K562 (cell line): ENCODE measurements around the gene SURF6. TPM values are rescaled to one million over a fixed set of nuclear protein-coding genes. Genes with fewer than 3 reads are reported as not detected.
A peak's percentile ranks its signal among the peaks of the same experiment; 100 is the strongest.

ENCODE experiments used
- GATAD2A ChIP-seq: fragments of 450-650 bp; IDR thresholded peaks from 2 replicates; pipeline ENCODE4 v1.6.1; 2017
- STAG1 ChIP-seq: sonication (generic); formaldehyde crosslinking; IDR thresholded peaks from 2 replicates; pipeline ENCODE4 v1.5.0; 2020; ENCODE audit warnings: missing genetic modification reagents, borderline replicate concordance
- XRCC5 ChIP-seq: fragments of 200-400 bp; formaldehyde crosslinking; IDR thresholded peaks from 2 replicates; pipeline ENCODE4 v1.6.1; 2017; ENCODE audit warnings: low read depth, mild to moderate bottlenecking, low read length
- polyA plus RNA-seq, 8 experiments: library from polyadenylated mRNA; depleted of rRNA in 4 of 8; stranded (reverse) in 5 of 8; unstranded in 3 of 8; fragments of >200 nt; fragmentation: Nextera tagmentation in 2 of 8; fragmentation: Illumina TruSeq in 1 of 8; extraction: Ambion mirVana in 2 of 8; extraction: Trizol in 1 of 8; gene quantifications; 2 replicates each; pipeline versions ENCODE4 v1.2.1 to v1.2.3, GENCODE V29; 2011 to 2014; ENCODE audit warnings: inconsistent platforms in 1 of 8, missing spikeins in 1 of 8
- total RNA-seq, 7 experiments: library from RNA; depleted of rRNA in 6 of 7; stranded (reverse); fragments of >200 nt in 6 of 7; fragmentation: Illumina TruSeq in 2 of 7; extraction: Trizol in 2 of 7; gene quantifications; 2 replicates each; pipeline versions ENCODE4 v1.2.1 to v1.2.3, GENCODE V29; 2011 to 2021; ENCODE audit warnings: low replicate concordance in 1 of 7
- TF ChIP-seq, protein P1 (sequence below): fragments of 250-450 bp; sonication (Bioruptor Pico); IDR thresholded peaks from 2 replicates; pipeline ENCODE4 v1.9.0; 2021; ENCODE audit warnings: mild to moderate bottlenecking, inconsistent platforms
- TF ChIP-seq, protein P2 (sequence below): sonication (generic); formaldehyde crosslinking; IDR thresholded peaks from 2 replicates; pipeline ENCODE4 v1.8.1; 2022; ENCODE audit warnings: missing genetic modification reagents
- TF ChIP-seq, protein P3 (sequence below): IDR thresholded peaks from 3 replicates; pipeline ENCODE4 v1.6.1; 2011; ENCODE audit warnings: borderline replicate concordance, mild to moderate bottlenecking, moderate library complexity; ENCODE audit not compliant: insufficient read length; ENCODE audit errors: extremely low read depth
- TF ChIP-seq, protein P4 (sequence below): fragments of 450-650 bp; IDR thresholded peaks from 2 replicates; pipeline ENCODE4 v1.6.1; 2016; ENCODE audit warnings: low read depth
- TF ChIP-seq, protein P5 (sequence below): sonication (generic); formaldehyde crosslinking; IDR thresholded peaks from 2 replicates; pipeline ENCODE4 v1.5.0; 2020; ENCODE audit warnings: missing genetic modification reagents

The SURF6 gene
- total and polyA plus RNA-seq, 9 of the 15 experiments (the other 6 are each of a cell fraction or from before 2014, with no cell fraction given): 1.4 to 68.3 (median 14.7) TPM

DNA sequence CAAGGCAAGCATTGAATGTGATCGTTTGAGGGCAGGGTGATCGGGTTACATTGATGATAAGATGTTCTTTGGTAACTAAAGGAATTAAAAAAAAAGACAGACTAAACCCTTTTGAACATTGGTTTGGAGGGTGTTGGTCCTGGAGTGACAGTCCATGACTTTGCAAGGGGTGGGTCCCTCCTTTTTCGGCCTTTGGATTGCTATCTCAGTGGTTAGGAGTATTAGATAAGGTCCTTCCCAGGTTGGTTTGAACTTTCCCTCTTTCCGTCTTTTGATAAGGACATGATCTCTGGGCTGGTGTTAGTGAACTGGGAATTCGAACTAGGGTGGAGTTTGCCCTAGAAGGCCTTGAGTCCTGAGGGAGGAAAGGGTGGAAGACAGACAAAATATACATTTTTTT, 55.6 kb downstream of the SURF6 start (continued):
- TF ChIP-seq, protein P1, sequence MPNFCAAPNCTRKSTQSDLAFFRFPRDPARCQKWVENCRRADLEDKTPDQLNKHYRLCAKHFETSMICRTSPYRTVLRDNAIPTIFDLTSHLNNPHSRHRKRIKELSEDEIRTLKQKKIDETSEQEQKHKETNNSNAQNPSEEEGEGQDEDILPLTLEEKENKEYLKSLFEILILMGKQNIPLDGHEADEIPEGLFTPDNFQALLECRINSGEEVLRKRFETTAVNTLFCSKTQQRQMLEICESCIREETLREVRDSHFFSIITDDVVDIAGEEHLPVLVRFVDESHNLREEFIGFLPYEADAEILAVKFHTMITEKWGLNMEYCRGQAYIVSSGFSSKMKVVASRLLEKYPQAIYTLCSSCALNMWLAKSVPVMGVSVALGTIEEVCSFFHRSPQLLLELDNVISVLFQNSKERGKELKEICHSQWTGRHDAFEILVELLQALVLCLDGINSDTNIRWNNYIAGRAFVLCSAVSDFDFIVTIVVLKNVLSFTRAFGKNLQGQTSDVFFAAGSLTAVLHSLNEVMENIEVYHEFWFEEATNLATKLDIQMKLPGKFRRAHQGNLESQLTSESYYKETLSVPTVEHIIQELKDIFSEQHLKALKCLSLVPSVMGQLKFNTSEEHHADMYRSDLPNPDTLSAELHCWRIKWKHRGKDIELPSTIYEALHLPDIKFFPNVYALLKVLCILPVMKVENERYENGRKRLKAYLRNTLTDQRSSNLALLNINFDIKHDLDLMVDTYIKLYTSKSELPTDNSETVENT (CRISPR knock-in tag): no peak
- TF ChIP-seq, protein P2, sequence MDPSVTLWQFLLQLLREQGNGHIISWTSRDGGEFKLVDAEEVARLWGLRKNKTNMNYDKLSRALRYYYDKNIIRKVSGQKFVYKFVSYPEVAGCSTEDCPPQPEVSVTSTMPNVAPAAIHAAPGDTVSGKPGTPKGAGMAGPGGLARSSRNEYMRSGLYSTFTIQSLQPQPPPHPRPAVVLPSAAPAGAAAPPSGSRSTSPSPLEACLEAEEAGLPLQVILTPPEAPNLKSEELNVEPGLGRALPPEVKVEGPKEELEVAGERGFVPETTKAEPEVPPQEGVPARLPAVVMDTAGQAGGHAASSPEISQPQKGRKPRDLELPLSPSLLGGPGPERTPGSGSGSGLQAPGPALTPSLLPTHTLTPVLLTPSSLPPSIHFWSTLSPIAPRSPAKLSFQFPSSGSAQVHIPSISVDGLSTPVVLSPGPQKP (CRISPR knock-in tag): no peak
- TF ChIP-seq, protein P3, sequence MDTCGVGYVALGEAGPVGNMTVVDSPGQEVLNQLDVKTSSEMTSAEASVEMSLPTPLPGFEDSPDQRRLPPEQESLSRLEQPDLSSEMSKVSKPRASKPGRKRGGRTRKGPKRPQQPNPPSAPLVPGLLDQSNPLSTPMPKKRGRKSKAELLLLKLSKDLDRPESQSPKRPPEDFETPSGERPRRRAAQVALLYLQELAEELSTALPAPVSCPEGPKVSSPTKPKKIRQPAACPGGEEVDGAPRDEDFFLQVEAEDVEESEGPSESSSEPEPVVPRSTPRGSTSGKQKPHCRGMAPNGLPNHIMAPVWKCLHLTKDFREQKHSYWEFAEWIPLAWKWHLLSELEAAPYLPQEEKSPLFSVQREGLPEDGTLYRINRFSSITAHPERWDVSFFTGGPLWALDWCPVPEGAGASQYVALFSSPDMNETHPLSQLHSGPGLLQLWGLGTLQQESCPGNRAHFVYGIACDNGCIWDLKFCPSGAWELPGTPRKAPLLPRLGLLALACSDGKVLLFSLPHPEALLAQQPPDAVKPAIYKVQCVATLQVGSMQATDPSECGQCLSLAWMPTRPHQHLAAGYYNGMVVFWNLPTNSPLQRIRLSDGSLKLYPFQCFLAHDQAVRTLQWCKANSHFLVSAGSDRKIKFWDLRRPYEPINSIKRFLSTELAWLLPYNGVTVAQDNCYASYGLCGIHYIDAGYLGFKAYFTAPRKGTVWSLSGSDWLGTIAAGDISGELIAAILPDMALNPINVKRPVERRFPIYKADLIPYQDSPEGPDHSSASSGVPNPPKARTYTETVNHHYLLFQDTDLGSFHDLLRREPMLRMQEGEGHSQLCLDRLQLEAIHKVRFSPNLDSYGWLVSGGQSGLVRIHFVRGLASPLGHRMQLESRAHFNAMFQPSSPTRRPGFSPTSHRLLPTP: no peak
- TF ChIP-seq, protein P4, sequence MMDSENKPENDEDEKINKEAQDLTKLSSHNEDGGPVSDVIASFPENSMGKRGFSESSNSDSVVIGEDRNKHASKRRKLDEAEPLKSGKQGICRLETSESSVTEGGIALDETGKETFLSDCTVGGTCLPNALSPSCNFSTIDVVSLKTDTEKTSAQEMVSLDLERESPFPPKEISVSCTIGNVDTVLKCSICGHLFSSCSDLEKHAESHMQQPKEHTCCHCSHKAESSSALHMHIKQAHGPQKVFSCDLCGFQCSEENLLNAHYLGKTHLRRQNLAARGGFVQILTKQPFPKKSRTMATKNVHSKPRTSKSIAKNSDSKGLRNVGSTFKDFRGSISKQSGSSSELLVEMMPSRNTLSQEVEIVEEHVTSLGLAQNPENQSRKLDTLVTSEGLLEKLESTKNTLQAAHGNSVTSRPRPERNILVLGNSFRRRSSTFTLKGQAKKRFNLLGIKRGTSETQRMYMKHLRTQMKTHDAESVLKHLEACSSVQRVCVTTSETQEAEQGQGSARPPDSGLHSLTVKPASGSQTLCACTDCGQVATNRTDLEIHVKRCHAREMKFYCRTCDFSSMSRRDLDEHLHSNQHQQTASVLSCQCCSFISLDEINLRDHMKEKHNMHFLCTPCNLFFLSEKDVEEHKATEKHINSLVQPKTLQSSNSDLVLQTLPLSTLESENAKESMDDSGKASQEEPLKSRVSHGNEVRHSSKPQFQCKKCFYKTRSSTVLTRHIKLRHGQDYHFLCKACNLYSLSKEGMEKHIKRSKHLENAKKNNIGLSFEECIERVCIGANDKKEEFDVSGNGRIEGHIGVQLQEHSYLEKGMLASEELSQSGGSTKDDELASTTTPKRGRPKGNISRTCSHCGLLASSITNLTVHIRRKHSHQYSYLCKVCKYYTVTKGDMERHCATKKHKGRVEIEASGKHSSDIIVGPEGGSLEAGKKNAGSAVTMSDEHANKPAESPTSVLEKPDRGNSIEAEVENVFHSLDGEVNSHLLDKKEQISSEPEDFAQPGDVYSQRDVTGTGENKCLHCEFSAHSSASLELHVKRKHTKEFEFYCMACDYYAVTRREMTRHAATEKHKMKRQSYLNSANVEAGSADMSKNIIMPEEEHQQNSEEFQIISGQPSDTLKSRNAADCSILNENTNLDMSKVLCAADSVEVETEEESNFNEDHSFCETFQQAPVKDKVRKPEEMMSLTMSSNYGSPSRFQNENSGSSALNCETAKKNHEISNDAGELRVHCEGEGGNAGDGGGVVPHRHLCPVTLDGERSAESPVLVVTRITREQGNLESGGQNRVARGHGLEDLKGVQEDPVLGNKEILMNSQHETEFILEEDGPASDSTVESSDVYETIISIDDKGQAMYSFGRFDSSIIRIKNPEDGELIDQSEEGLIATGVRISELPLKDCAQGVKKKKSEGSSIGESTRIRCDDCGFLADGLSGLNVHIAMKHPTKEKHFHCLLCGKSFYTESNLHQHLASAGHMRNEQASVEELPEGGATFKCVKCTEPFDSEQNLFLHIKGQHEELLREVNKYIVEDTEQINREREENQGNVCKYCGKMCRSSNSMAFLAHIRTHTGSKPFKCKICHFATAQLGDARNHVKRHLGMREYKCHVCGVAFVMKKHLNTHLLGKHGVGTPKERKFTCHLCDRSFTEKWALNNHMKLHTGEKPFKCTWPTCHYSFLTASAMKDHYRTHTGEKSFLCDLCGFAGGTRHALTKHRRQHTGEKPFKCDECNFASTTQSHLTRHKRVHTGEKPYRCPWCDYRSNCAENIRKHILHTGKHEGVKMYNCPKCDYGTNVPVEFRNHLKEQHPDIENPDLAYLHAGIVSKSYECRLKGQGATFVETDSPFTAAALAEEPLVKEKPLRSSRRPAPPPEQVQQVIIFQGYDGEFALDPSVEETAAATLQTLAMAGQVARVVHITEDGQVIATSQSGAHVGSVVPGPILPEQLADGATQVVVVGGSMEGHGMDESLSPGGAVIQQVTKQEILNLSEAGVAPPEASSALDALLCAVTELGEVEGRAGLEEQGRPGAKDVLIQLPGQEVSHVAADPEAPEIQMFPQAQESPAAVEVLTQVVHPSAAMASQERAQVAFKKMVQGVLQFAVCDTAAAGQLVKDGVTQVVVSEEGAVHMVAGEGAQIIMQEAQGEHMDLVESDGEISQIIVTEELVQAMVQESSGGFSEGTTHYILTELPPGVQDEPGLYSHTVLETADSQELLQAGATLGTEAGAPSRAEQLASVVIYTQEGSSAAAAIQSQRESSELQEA: peak; percentile 73
- TF ChIP-seq XRCC5: no peak
- TF ChIP-seq STAG1: no peak
- TF ChIP-seq, protein P5, sequence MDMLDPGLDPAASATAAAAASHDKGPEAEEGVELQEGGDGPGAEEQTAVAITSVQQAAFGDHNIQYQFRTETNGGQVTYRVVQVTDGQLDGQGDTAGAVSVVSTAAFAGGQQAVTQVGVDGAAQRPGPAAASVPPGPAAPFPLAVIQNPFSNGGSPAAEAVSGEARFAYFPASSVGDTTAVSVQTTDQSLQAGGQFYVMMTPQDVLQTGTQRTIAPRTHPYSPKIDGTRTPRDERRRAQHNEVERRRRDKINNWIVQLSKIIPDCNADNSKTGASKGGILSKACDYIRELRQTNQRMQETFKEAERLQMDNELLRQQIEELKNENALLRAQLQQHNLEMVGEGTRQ: no peak
- TF ChIP-seq GATAD2A: no peak
